AG09309 (cell line): ENCODE measurements around the gene ZKSCAN1.

ENCODE experiments used
- DNase-seq: peaks from one replicate; pipeline ENCODE4 v3.0.0-alpha.2; 2010; ENCODE audit warnings: low read depth
- H3K4me3 ChIP-seq: 2 replicates; pipeline ENCODE4 v1.5.1; 2011; ENCODE audit warnings: mild to moderate bottlenecking, low read depth, low read length, moderate library complexity; ENCODE audit not compliant: control insufficient read depth
- TF ChIP-seq, protein P1 (sequence below): IDR thresholded peaks from 2 replicates; pipeline ENCODE4 v1.5.1; 2011; ENCODE audit warnings: mild to moderate bottlenecking, low read depth, low read length, inconsistent platforms; ENCODE audit not compliant: insufficient read depth, control insufficient read depth; ENCODE audit errors: missing control alignments

Gene ZKSCAN1

DNA sequence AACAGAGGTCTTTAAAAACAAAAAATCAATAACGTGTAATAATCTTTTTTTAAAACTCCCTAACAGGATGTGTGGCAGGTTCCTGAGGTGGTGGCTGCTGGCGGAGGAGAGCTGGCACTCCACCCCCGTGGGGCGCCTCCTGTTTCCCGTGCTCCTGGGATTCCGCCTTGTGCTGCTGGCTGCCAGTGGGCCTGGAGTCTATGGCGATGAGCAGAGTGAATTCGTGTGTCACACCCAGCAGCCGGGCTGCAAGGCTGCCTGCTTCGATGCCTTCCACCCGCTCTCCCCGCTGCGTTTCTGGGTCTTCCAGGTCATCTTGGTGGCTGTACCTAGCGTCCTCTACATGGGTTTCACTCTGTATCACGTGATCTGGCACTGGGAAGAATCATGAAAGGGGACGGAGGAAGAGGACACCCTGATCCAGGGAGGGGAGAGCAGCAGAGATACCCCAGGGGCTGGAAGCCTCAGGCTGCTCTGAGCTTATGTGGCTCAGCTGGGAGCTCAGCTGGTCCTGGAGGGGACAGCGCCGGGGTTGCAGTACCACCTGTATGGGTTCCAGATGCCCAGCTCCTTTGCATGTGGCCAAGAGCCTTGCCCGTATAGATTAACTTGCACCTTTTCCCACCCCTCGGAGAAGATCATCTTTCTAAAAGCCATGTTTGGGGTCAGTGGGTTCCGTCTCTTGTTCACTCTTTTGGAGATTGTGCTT is 22.9 kb upstream of the ZKSCAN1 start:
- no peak for DNase-seq
- TF ChIP-seq, protein P1, sequence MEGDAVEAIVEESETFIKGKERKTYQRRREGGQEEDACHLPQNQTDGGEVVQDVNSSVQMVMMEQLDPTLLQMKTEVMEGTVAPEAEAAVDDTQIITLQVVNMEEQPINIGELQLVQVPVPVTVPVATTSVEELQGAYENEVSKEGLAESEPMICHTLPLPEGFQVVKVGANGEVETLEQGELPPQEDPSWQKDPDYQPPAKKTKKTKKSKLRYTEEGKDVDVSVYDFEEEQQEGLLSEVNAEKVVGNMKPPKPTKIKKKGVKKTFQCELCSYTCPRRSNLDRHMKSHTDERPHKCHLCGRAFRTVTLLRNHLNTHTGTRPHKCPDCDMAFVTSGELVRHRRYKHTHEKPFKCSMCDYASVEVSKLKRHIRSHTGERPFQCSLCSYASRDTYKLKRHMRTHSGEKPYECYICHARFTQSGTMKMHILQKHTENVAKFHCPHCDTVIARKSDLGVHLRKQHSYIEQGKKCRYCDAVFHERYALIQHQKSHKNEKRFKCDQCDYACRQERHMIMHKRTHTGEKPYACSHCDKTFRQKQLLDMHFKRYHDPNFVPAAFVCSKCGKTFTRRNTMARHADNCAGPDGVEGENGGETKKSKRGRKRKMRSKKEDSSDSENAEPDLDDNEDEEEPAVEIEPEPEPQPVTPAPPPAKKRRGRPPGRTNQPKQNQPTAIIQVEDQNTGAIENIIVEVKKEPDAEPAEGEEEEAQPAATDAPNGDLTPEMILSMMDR: no peak
- no peak overlapping the region for H3K4me3 ChIP-seq

DNA sequence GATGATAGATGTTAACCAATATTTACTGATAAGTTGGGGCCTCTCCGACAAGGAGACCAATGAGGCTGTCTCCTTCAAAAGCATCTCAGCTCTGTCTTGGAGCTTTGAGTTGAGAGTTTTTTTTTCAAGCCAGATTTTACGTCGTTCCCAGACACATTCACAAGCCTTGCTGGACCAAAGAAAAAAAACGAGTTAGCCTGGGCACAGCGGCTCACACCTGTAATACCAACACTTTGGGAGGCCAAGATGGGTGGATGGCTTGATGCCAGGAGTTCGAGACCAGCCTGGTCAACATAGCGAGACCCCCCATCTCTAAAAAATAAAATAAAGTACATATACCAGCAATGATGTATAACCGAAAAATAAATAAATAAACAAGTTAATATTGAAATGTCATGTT is 20.6 kb upstream of the ZKSCAN1 start:
- H3K4me3 ChIP-seq: no peak overlapping the region
- DNase-seq: no peak
- TF ChIP-seq, protein P1: no peak

GRCh38 chr7:99996755-99997544 is 18.4 kb upstream of the ZKSCAN1 start:
- H3K4me3 ChIP-seq: no peak overlapping the region
- no peak for DNase-seq
- TF ChIP-seq, protein P1: no peak

GRCh38 chr7:99997545-99998137 is 17.8 kb upstream of the ZKSCAN1 start:
- no peak for DNase-seq
- TF ChIP-seq, protein P1: no peak
- H3K4me3 ChIP-seq: peak overlapping the region; percentile 14

DNA sequence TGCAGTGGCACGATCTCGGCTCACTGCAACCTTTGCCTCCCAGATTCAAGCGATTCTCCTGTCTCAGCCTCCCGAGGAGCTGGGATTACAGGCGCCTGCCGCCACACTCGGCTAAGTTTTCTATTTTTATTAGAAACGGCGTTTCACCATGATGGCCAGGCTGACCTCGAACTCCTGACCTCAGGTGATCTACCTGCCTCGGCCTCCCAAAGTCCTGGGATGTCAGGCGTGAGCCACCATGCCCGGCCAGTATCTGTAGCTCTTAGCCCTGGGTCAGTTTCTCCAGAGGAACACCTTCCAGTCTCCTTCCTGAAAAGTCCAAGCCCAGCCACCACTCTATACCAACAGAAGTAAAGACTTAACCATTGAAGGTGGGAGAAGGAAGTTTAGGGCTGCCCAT is 15.2 kb upstream of the ZKSCAN1 start:
- H3K4me3 ChIP-seq: no peak overlapping the region
- TF ChIP-seq, protein P1: no peak
- no peak for DNase-seq

DNA sequence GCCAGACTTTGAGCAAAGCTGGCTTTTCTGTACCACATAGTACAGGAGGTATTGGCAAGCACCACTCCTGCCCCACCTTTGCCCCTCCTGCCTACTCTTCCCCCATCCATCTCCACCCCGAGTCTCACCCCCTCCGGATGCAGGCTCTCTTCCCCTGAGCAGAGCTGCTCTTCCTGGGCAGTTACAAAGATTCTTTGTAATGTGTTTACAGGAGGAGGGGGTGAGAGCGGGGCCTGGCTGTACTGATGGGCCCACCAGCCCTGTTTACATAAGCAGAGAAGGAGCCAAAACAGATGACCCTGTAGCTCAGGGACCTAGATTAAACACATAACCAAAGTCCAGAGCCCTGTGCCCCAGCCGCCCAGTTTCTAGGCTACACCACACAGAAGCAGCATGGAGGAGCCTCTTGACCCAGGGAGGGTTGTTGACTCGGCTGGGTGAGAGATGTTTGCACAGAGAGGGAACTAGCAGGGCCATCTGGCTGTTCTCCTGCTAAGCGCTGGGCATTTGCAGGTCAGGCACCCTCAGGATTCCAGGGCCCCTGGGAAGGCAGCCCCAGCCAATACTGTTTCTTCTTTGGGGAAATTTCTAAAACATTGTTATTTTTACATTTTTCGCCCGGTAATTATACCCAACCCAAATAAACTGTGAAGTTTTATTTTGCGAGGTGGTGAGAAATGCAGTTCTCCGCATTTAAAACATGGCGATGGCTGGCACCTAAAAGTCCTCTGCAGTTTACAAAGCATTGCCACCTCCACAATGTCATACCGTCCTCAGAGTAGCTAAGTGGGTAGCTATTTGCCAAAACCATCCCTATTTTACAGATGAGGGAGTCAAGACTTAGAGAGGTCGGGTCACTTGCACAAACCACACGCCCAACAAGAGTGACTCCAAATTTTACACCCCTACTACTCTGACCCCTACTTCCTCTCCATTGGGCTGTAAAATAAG is 11.4 kb upstream of the ZKSCAN1 start:
- TF ChIP-seq, protein P1: no peak
- DNase-seq: no peak
- H3K4me3 ChIP-seq: no peak overlapping the region
